ENCODE results near the gene FAM222B.
"Not testable (repeated sequence)": the region's sequence is repeated elsewhere in the genome, so short reads cannot be mapped to it uniquely, and the experiment has no call there.

Gene FAM222B

DNA sequence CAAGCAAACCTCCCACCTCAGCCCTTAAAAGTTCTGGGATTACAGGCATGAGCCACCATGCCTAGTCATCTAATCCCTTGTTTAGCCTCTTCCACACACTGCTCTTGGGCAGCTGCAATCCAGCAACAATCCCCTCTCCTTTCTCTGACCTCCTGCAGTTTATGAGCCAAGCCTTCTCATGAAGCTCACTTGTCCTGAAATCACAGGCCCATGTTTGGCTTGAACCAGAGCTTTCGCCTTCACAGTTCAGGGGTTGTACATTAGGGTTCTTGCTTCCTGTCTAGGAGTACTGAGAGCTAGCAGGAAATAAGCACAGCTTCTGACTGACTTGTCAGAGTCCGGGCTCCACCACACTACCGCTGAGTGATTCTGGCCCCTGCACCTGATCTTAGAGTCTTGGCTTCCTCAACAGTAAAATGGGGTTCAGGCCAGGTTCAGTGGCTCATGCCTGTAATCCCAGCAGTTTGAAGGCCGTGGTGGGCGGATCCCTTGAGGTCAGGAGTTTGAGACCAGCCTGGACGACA, 28.5 kb upstream of the FAM222B start:
- no peak for DNase-seq

DNA sequence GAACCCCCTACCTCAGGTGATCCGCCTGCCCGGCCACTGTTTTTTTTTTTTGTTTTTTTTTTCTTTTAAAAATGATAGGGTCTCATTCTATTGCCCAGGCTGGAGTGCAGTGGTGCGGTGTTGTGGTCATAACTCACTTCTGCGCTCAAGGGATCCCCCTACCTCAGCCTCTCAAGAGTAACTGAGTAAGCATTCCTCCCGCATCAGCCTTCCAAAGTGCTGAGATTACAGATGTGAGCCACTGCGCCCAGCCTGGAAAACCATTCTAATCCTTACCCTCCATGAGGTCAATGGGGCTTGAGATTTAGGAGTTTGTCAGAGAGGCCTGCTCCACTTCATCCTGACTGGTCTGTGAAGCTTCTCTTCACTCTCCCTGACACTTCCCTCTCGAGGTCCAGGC, 24.7 kb upstream of the FAM222B start:
- no peak for DNase-seq

DNA sequence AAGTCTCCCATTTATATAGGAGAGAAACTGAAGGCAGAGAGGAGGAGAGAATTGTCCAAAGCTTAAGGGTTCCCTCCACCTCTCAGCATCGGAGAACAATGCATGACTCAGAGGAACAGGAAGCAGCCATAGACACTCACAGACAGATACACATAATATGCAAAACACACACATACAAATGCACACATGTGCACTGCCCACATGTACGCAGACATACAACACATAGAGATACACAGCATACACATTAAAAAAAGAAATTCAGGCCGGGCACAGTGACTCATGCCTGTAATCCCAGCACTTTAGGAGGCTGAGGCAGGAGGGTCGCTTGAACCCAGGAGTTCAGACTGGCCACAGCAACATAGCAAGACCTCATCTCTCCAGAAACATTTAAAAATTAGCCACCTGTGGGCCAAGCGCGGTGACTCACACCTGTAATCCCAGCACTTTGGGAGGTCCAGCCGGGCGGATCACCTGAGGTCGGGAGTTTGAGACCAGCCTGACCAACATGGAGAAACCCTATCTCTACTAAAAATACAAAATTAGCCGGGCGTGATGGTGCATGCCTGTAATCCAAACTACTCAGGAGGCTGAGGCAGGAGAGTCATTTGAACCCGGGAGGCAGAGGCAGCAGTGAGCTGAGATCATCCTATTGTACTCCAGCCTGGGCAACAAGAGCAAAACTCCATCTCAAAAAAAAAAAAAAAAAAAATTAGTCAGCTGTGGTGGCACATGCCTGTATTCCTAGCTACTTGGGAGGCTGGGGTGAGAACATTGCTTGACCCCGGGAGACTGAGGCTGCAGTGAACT, 23.6 kb upstream of the FAM222B start:
- DNase-seq, result no peak

DNA sequence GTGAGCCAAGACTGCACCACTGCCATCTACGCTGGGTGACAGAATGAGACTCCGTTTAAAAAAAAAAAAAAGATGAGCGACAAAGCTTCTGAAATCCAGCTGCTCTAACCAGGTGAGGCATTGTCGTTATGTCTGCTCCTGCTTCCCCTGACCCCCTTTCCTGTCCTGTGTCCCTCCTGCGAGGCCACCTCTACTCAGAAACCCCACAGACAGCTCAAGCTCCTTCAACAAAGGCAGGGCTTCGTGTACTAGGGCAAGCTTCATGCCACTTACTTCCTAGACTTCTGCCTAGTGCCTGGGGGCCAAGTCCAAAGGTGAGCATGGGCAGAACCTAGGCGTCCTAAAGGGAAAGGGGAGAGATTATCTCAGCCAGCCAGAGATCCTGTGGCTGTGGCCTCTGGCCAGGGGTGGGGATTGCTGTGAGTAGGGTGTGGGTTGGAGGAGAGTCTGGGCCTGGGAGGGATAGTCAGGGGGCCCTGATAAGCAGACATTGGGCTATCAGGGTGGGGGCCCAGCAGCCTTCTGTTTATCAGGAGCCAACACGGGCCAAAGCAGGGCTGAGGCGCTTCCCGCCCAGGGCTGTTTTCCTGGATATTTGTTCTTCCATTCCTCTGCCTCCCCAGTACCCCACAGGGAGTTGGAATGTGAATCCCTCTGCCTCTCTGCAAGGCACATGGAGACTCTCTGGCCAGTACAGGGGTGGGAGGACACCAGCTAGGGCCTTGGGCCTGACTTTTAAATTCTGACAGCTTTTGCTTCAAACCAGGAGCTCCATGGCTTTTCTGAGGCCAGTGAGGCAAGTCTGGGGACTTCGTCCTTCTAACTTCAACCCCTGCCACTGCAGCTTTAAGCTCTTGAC, 22.6 kb upstream of the FAM222B start:
- DNase-seq, result no peak

DNA sequence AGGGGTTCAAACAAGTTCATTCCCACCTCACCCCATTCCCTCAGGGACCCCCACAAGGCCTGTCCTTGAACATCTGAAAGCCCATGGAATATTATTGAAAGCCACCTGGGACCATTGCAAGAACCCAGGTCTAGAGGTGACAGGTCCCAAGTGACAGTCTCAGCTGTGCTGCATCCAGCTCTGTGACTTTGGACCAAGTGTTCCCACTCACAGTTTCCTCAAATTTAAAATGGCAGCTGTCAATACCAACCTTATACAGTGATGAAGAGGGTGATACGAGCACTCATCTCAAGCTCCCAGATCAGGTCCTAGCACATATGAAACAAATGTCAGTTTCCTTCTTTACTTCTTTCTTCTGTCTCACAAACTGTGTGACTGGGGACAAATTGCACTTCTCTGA, 21.4 kb upstream of the FAM222B start:
- DNase-seq, result no peak

DNA sequence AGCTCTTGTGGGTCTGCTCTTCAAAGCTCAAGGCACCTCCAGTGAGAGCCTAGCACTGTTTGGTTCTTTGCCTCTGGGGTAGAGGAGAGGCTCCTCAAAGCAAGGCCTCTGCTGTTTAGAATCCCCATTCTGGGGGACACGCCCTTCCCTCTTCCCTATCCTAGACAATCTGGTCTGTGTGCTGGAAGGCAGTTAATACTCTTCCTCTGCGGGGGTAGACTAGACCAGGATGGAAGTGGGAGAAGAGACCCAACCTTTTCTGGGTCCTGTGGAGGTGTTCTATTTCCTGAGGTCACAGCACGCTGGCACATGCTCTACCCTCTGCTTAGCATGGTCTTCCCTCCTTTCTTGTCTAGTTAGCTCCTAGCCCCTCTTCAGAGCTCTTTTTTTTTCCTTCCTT, 20.0 kb upstream of the FAM222B start:
- no peak for DNase-seq

DNA sequence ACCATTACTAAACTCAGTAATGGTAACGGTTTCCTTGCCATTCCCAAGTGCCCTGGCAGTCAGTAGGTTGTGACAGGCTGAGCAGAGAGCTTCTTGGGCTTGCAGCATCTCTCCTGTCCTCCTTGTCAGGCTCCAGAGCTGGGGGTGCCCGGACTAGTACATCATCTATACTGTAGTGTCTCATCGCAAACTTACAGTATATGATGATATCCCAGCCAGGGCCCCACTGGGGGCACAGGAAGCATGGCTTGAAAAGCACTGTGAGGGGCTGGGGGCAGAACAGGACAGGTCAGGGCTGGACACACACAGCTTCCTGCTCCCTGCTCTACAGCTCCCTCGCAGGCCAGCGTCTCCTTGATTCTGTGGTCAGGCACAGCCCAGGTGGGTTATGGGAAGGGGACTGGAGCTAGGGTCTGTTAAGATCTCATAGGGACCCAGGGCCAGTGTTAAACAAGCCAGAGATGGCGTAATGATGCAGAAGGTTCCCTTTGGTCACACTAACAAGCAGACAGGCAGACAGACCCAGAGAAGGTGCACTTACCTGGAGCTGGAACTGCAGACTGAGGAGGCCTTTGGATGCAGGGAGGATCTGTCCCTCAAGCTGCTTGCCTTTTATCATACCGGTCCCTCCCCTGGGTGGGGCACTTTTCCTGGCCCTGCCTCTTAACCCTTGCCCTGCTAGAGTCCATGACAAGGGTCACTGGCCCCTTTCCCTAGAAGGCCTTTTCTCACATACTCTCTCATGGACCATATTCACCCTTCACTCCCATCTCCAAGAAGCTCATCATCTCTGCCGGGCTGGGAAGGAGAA, 19.0 kb upstream of the FAM222B start:
- DNase-seq, result no peak

DNA sequence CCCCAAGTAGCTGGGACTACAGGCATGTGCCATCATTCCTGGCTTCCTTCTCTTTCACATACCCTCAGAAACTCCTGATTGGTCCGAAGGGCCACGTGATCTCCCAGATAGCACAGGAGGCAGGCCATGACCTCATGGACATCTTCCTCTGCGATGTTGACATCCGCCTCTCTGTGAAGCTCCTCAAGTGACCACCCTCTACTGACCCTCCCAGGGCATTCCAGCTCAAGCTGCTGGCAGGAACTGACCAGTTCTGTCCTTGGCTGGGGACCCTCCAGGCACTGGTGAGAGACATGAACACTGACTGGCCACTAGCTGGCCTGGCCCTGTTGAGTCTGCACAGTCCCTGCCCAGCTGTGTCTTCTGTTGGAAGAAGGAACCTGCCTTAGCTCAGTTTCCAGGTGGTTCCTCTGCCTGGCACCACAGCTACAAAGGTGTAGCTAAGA, 17.8 kb upstream of the FAM222B start:
- no peak for DNase-seq

DNA sequence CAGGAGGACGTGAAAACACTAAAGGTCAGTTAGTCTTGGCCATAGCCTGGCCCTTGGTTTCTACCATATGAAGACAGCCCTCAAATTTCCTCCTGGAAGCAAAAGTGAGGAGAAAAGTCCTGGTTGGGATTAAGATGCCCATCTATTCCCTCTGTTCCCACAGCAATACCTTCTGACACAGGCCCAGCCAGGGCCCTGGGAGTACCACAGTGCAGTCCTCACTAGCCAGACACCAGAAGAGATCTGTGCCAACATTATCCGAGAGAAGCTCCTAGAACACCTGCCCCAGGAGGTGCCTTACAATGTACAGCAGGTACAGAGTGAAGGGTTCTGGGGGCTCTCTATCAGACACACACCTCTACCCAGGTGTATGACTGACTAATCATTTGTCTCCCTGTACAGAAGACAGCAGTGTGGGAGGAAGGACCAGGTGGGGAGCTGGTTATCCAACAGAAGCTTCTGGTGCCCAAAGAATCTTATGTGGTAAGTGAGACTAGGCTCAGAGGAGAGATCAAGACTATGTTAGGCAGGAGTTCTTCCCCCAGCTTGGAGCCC, 16.3 kb upstream of the FAM222B start:
- DNase-seq, result no peak

DNA sequence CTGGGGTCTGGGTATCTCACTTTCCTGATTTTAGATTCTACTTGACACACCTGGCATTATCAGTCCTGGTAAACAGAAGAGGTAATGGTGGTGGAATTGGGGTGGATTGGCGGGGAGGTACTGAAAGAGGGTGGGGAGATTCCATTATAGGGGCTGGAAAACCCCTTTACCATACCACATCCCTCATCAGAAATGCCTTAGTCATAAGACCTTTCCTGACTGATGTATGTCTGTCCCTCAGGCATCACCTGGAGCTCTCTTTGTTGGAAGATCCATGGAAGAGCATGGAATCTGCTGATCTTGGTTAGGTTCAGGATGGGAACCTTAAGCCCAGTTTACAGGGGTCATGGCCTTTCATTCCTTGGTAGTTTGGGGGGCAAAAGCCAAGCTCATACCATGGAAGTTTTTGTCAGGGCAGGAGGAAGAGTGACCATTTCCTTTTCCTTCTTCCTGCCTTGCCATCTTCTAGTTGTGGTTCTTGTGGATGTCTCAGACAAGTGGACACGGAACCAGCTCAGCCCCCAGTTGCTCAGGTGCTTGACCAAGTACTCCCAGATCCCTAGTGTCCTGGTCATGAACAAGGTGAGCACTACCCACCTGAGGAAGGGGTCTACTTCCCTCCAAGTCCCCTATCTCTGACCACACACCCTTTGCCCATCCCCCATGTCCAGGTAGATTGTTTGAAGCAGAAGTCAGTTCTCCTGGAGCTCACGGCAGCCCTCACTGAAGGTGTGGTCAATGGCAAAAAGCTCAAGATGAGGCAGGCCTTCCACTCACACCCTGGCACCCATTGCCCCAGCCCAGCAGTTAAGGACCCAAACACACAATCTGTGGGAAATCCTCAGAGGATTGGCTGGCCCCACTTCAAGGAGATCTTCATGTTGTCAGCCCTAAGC, 15.6 kb upstream of the FAM222B start:
- no peak for DNase-seq

DNA sequence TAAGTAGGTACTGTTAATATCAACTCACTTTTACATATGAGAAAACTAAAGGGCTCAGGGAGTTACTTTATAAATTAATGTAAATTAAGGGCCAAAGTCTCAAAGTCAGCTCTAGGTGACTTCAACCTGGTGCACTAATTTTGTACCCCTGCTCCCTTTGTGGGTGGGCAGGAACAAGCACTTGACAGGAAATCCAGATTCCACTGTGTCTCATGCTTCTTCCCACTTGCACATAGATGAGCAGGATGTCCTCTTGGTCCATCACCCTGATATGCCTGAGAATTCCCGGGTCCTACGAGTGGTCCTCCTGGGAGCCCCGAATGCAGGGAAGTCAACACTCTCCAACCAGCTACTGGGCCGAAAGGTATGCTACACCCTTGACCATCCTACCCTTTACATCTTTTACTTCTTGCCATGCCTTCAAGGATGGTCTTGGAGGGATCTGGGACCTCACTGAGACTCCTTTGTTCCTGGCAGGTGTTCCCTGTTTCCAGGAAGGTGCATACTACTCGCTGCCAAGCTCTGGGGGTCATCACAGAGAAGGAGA, 13.5 kb upstream of the FAM222B start:
- DNase-seq, result no peak

DNA sequence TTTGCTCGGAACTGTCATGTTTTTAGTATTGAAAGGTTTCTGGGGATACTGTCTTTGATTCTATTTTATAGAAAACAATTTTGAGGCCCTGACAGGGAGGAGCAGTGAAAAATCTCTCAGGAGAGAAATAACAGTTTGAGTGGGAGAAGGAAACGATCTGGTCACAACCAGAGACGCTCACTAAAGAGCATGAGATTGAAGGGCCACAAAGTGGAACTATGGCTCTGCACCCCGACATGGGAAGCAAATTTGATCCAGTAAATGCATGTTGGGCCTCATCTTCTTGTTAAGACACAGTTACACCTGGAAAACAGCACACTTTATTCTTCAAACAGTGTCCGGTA, 12.7 kb upstream of the FAM222B start:
- DNase-seq, result no peak

DNA sequence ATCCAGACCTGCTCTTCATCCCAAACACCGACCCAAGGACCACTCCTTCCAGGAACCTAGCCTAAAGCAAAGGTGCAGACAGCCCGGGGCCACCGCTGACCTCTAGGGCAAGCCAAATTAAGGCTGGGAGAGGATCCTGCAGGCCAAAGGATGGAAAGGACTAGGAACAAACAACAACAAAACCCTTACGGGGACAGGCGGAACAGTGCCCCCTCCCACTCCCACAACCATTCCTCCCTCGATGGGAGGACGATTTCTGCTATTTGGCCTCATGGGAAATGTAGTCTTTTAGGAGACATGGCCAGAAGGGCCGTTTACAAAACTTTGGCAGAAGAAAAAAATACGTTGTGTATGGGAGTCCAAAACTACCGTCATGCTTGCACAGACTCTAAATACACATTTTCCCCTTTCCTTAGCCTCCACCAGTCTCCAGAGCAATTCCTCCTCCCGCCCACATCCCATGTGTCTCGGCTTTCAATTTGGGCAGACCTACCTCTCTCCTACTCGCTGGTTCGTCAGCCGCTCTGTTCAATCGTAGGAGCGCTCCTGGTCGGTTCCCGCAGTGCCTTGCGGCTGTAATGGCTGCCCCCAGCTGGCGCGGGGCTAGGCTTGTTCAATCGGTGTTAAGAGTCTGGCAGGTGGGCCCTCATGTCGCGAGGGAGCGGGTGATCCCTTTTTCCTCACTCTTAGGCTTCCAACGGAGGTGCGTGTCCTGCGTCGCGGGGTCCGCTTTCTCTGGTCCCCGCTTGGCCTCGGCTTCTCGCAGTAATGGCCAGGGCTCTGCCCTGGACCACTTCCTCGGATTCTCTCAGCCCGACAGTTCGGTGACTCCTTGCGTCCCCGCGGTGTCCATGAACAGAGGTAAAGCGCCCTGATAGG, 12.1 kb upstream of the FAM222B start, which contains the start of gene ERAL1:
Gene ERAL1 (plus strand): TSS at position 560 of the 879 bp plus-strand sequence. CDS start 19 bp downstream, at position 579.
- DNase-seq, result peak; percentile 71

DNA sequence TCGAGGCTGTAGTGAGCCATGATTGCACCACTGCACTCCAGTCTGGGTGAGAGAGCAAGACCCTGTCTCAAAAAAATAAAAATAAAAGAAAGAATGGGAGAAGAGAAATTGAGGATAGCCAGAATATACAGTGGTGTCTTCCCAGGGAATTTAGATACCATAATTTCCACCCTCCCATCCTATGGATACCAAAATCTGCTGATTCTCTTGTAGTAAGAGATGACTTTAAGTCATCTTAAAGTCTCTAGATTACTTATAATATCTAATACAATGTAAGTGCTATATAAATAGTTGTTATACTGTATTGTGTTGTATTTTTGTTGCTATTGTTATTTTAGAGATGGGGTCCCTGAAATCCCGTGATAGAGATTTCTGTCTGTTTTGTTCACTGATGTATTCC, 10.7 kb upstream of the FAM222B start:
- DNase-seq, result no peak

DNA sequence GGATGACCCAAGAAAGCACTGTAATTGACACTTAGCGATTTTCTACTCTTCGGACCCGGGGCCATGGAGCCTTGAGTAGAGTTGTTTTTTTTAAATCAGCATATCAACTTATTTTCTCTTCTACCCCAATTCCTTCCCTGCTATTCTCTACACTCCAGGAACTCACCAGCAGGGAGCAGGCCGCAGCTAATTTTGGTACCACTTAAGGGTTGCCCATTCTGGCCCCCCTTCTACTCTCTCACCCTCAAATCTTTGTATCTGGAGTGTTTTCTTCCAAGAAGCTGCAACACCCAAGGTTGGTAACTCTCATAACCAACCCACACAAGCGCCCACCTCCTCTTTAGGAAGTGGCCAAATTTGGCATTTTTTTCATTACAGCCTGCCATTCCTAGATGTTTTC, 6.7 kb upstream of the FAM222B start:
- DNase-seq, result no peak

DNA sequence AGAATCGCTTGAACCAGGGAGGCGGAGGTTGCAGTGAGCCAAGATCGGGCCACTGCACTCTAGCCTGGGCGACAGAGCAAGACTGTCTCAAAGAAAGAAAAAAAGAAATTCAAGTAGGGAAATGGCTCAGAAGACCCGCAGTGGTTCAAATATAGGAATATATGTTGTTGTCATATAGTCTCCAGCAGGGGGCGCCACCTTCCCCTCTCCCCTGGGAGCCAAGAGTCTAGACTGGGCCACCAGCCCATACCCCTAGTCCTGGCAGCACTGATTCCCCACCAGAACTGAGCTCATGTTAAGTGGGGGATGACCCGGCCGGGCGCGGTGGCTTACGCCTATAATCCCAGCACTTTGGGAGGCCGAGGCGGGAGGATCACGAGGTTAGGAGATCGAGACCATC, 6.1 kb upstream of the FAM222B start:
- not testable (repeated sequence) for DNase-seq

DNA sequence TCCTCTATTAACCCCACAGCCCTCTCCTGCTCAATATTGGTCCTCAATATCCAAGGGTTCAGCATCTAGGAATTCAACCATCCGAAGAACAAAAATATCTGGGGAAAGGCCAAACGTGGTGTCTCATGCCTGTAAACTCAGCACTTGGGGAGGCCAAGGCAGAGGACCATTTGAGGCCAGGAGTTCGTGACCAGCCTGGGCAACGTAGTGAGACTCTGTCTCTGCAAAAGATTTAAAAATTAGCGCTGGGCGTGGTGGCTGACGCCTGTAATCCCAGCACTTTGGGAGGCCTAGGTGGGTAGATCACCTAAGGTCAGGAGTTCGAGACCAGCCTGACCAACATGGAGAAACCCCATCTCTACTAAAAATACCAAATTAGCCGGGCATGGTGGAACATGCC, 4.1 kb upstream of the FAM222B start:
- not testable (repeated sequence) for DNase-seq

DNA sequence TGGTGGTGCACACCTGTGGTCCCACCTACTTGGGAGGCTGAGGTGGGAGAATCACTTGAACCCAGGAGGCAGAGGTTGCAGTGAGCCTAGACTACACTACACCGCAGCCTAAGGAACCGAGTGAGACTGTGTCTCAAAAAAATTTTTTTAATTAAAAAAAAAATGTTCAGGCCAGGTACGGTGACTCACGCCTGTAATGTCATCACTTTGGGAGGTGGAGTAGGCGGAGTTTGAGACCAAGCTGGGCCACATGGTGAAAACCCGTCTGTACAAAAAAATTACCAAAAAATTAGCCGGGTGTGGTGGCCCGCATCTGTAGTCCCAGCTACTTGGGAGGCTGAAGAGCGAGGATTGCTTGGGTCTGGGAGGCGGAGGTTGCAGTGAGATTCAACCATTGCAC, 3.6 kb upstream of the FAM222B start:
- DNase-seq, result no peak

DNA sequence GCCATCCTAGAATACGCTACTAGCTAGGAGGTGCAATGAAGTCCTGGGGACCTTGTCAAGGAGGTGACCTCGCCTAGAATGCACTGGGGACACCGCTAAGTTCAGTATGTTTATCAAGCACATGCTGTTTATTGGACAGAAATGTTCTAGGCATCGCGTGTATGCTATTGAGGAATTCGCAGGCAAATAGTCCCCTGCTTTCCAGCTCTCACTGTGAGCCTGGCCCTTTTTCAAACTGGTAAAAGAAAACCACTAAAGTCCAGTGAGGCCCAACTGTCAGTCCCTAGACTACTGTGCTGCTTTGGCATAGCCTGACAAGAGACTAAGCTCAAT, 1.2 kb upstream of the FAM222B start:
- no peak for DNase-seq

DNA sequence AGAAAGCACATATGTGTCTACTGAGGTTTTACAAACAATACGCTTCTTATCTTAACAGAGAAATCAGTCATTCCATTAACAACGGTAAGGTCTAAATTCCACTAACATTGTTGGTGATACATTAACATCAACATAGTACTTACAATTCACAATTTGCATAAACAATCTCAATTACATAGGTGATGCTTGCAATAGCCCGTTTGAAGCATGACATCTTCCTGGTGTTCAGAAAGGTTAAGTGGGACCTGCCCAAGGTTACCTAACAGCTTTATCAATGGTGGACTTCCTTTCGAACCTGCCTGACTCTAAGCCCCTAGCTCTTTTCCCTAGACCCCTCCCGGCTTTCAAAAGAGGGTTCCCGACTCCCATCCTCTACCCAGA, 699 bp downstream of the FAM222B start:
- no peak for DNase-seq
